ENCODE results near the gene SRA1.

GRCh38 chr5:140560227-140560626, 3.0 kb upstream of the SRA1 start:
- TF ChIP-seq DNMT1 (IDR thresholded peaks at IDR 0.05) (no peak), U2AF1 (optimal IDR thresholded peaks at IDR 0.05; ENCODE audit: low read depth, low read length) (no peak), ATF3 (IDR thresholded peaks at IDR 0.05) (no peak), ATF3 (CRISPR knock-in tag; conservative IDR thresholded peaks at IDR 0.05) (no peak), PHB2 (IDR thresholded peaks at IDR 0.05; ENCODE audit: low read depth) (no peak), MYNN (IDR thresholded peaks at IDR 0.05) (no peak), MYNN (CRISPR knock-in tag; IDR thresholded peaks at IDR 0.05) (no peak), LARP7 (IDR thresholded peaks at IDR 0.05) (no peak), NCOR1 (IDR thresholded peaks at IDR 0.05) (no peak), EHMT2 (IDR thresholded peaks at IDR 0.05) (no peak), CTCF (IDR thresholded peaks at IDR 0.05 in 2 of 3, conservative IDR thresholded peaks at IDR 0.05 in 1 of 3; ENCODE audit: insufficient read depth in 2 of 3, low read depth in 1 of 3, low read length in 3 of 3) (no peak)
- TF ChIP-seq, protein P1, sequence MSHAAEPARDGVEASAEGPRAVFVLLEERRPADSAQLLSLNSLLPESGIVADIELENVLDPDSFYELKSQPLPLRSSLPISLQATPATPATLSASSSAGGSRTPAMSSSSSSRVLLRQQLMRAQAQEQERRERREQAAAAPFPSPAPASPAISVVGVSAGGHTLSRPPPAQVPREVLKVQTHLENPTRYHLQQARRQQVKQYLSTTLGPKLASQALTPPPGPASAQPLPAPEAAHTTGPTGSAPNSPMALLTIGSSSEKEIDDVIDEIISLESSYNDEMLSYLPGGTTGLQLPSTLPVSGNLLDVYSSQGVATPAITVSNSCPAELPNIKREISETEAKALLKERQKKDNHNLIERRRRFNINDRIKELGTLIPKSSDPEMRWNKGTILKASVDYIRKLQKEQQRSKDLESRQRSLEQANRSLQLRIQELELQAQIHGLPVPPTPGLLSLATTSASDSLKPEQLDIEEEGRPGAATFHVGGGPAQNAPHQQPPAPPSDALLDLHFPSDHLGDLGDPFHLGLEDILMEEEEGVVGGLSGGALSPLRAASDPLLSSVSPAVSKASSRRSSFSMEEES (CRISPR knock-in tag; IDR thresholded peaks at IDR 0.05), result no peak
